GM19467 (cell line): ENCODE measurements around the gene PYGO2.
"Not testable (repeated sequence)": the region's sequence is repeated elsewhere in the genome, so short reads cannot be mapped to it uniquely, and the experiment has no call there.

Experiments used
- ATAC-seq: cut with Tn5 transposase; IDR thresholded peaks from one replicate; pipeline ENCODE4 v1.9.1; 2021; ENCODE audit warnings: mild to moderate bottlenecking, moderate library complexity; ENCODE audit not compliant: unreplicated experiment

PYGO2 gene

GRCh38 chr1:154982341-154982740, 20.8 kb upstream of the PYGO2 start:
- ATAC-seq = no peak

- ATAC-seq = no peak
Observed at GRCh38 chr1:154978360-154978759, 16.8 kb upstream of the PYGO2 start.

- ATAC-seq = not testable (repeated sequence)
Observed at GRCh38 chr1:154977762-154978161, 16.2 kb upstream of the PYGO2 start.

- ATAC-seq = no peak
Observed at GRCh38 chr1:154975409-154976059, 14.0 kb upstream of the PYGO2 start.

- peak; percentile 39 for ATAC-seq
Observed at GRCh38 chr1:154974808-154975408, 13.3 kb upstream of the PYGO2 start.

- ATAC-seq = peak; percentile 79
Observed at GRCh38 chr1:154974102-154974807, 12.7 kb upstream of the PYGO2 start, which contains the start of gene CKS1B. Gene CKS1B, plus strand, starts transcription at chr1:154974681. Its CDS starts 65 bp downstream, at chr1:154974746.

- no peak for ATAC-seq
Observed at GRCh38 chr1:154973344-154974101, 11.9 kb upstream of the PYGO2 start.

- ATAC-seq = no peak
Observed at GRCh38 chr1:154972517-154973343, 11.1 kb upstream of the PYGO2 start.

- no peak for ATAC-seq
Observed at GRCh38 chr1:154972213-154972516, 10.6 kb upstream of the PYGO2 start.

GRCh38 chr1:154971341-154971998, 9.9 kb upstream of the PYGO2 start:
- ATAC-seq = no peak

GRCh38 chr1:154970631-154971340, 9.2 kb upstream of the PYGO2 start, which contains the start of gene SHC1:
Gene SHC1, minus strand, starts transcription at chr1:154970747. Its CDS starts 221 bp downstream, at chr1:154970526.
- ATAC-seq = no peak

GRCh38 chr1:154969860-154970452, 8.4 kb upstream of the PYGO2 start:
- ATAC-seq = no peak

- ATAC-seq = no peak
Observed at GRCh38 chr1:154969246-154969645, 7.7 kb upstream of the PYGO2 start.

GRCh38 chr1:154968731-154969130, 7.1 kb upstream of the PYGO2 start:
- ATAC-seq = no peak

GRCh38 chr1:154967331-154967950, 5.9 kb upstream of the PYGO2 start:
- ATAC-seq = no peak

GRCh38 chr1:154966111-154966510, 4.5 kb upstream of the PYGO2 start:
- ATAC-seq = no peak

GRCh38 chr1:154964359-154964758, 2.8 kb upstream of the PYGO2 start:
- ATAC-seq = no peak

GRCh38 chr1:154963643-154964042, 2.1 kb upstream of the PYGO2 start:
- ATAC-seq = no peak
